Activated naive CD4-positive, alpha-beta T cell treated with anti-CD3 and anti-CD28 coated beads, Interleukin-2, amount 50 U/mL, for 24 hours (primary cell): ENCODE results near the gene MAP2K7.
A peak's percentile ranks its signal among the peaks of the same experiment; 100 is the strongest.
"Not testable (repeated sequence)": the region's sequence is repeated elsewhere in the genome, so short reads cannot be mapped to it uniquely, and the experiment has no call there.

Experiments used
- H3K27ac Mint-ChIP-seq: one replicate; pipeline ENCODE4 v1.8.0; 2021; ENCODE audit warnings: mild to moderate bottlenecking, mixed read lengths
- H3K27me3 Mint-ChIP-seq: one replicate; pipeline ENCODE4 v1.8.0; 2021; ENCODE audit warnings: mixed read lengths
- H3K36me3 Mint-ChIP-seq: one replicate; pipeline ENCODE4 v1.8.0; 2021; ENCODE audit warnings: mixed read lengths
- H3K4me1 Mint-ChIP-seq: one replicate; pipeline ENCODE4 v1.8.0; 2021; ENCODE audit warnings: mixed read lengths
- H3K4me3 Mint-ChIP-seq: one replicate; pipeline ENCODE4 v1.8.0; 2021; ENCODE audit warnings: mild to moderate bottlenecking, mixed read lengths
- H3K9me3 Mint-ChIP-seq: one replicate; pipeline ENCODE4 v1.8.0; 2021; ENCODE audit warnings: mixed read lengths

The MAP2K7 gene

GRCh38 chr19:7926021-7926726, 22.5 kb downstream of the MAP2K7 start, which contains the start of gene CTXN1:
Gene CTXN1, minus strand, starts transcription at chr19:7926135. Its CDS starts 597 bp downstream, at chr19:7925538.
- Mint-ChIP-seq H3K36me3 (no peaks in the 10 kb centered on the region), H3K27me3 (no peaks in the 10 kb centered on the region), H3K4me1 (peaks cover 26% of the 10 kb centered on the region), H3K4me3 (peak within 1 kb of the TSS; percentile 74), H3K9me3 (no peaks in the 10 kb centered on the region), H3K27ac (peak within 1 kb of the TSS; percentile 85)

- H3K4me1 Mint-ChIP-seq: peaks cover 21% of the 10 kb centered on the region
- no peaks in the 10 kb centered on the region for H3K36me3 Mint-ChIP-seq
- peak overlapping the region; percentile 85 for H3K27ac Mint-ChIP-seq
- H3K4me3 Mint-ChIP-seq: peak overlapping the region; percentile 63
- no peaks in the 10 kb centered on the region for H3K27me3 Mint-ChIP-seq
- H3K9me3 Mint-ChIP-seq: no peaks in the 10 kb centered on the region
Measured at GRCh38 chr19:7926727-7927604, 23.3 kb downstream of the MAP2K7 start.

DNA sequence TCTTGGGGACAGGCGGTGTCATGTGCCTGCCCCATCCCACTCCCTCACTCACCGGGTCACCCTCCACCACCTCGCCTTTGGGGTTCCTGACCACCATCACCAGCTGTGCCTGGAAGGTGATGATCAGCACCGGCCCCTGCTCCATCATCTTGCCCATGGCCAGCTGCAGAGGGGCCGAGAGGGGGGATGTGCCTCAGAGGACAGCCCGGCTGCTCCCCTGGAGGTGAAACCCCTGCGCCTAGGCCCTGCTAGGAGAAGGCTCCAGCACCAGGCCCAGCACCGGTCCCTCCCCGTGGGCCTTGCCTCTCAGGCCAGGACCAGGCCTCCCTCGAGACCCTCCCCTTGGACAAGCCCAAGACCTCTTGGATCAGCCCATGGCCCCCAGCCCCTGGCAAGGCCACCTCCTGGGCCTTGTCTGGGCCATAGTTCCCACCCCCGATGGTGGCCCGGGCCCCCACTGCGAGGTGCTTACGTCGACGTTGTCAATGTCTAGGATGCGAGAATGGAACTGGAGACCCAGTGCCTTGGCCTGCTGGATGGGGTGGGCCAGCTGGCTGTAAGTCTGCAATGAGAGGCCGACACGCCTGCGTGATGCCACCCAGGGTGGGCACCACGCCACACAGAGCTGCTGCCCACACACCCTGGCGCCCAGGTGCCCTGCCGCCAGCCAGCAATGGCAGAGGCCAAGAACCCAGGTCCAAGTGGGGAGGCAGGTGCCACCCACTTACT, 24.1 kb downstream of the MAP2K7 start:
- no peaks in the 10 kb centered on the region for H3K9me3 Mint-ChIP-seq
- H3K27me3 Mint-ChIP-seq: no peaks in the 10 kb centered on the region
- H3K4me1 Mint-ChIP-seq: peaks cover 18% of the 10 kb centered on the region
- peak overlapping the region; percentile 35 for H3K27ac Mint-ChIP-seq
- no peaks in the 10 kb centered on the region for H3K36me3 Mint-ChIP-seq
- no peak overlapping the region for H3K4me3 Mint-ChIP-seq

DNA sequence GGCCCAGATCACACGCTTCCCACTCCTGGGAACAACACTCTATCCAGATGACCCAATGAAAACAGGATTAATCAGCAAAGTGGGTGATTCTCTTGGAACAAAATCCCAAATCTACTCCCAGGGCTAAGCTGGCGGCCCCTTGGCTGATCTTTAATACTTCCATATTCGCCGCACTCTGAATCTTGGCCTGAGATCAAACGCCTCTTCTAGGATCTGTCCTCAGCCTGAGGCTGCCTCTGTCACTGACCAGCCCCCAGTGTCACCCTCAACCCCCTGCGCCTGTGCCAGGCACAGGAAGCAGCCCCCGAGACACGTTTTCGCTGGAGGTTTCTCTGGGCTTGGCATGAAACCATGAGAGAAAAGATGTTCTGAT, 24.6 kb downstream of the MAP2K7 start:
- H3K36me3 Mint-ChIP-seq: no peaks in the 10 kb centered on the region
- H3K4me1 Mint-ChIP-seq: peaks cover 18% of the 10 kb centered on the region
- H3K27ac Mint-ChIP-seq: peak overlapping the region; percentile 9
- no peak overlapping the region for H3K4me3 Mint-ChIP-seq
- H3K27me3 Mint-ChIP-seq: no peaks in the 10 kb centered on the region
- no peaks in the 10 kb centered on the region for H3K9me3 Mint-ChIP-seq

DNA sequence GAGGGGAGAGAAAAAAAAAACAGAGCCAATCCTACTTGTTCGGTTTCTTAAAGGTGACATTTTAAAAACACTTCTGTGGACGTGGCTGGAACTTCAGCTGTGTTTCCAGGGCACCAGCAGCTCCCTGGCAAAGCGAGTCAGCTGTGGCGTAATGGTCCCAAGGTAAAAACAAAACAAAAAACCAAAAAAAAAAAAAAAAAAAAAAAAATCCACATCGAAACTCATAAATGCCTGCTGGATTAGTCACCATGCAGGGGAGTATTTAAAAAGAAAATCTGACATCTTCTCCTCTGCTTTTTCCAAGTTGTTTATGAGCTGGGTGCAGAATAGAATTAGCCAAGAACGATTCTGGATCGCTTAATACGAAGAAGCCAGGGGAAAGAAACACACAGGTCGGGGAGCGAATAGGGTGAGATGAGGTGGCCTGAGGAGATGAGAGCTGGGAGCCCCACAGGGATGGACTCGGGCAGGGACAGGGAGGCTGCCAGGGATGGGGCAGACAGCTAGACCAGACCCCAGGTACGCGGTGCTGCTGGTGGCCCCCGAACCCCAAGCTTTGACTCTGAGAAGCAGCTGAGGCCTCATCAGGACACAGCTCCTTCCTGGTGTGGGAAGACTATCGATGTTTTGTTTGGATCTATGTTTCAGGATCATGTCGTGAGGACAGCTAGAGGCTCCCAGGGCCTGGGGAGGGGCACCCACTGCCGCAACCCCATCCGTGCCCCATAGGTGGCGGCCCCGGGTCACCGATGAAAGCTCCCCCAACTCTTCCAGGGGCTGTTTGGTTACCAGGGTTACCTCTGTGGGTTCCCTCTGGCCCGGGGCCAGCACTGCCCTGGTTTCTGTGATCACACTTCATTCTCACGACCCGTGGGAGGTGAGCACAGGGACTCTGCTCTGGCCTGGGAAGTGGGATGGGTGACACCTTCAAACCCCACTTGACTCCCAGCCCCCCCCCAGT, 25.3 kb downstream of the MAP2K7 start:
- Mint-ChIP-seq H3K9me3 (no peaks in the 10 kb centered on the region), H3K4me3 (peak overlapping the region; percentile 11), H3K27ac (no peak overlapping the region), H3K27me3 (no peaks in the 10 kb centered on the region), H3K4me1 (peaks cover 18% of the 10 kb centered on the region), H3K36me3 (no peaks in the 10 kb centered on the region)

DNA sequence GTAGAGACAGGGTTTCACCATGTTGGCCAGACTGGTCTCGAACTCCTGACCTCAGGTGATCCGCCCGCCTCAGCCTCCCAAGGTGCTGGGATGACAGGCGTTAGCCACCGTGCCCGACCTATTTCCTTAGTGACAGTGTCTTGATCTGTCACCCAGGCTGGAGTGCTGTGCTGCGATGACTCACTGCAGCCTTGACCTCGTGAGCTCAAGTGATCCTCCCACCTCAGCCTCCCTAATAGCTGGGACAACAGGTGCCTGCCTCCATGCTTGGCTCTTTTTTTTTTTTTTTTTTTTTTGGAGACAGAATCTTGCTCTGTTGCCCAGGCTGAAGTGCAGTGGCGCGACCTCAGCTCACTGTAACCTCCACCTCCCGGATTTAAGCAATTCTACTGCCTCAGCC, 26.4 kb downstream of the MAP2K7 start:
- peaks cover 17% of the 10 kb centered on the region for H3K4me1 Mint-ChIP-seq
- not testable (repeated sequence) for H3K36me3 Mint-ChIP-seq, H3K27ac Mint-ChIP-seq, H3K4me3 Mint-ChIP-seq, H3K27me3 Mint-ChIP-seq, H3K9me3 Mint-ChIP-seq

- peaks cover 14% of the 10 kb centered on the region for H3K4me1 Mint-ChIP-seq
- H3K9me3 Mint-ChIP-seq: no peaks in the 10 kb centered on the region
- peaks cover 1% of the 10 kb centered on the region for H3K36me3 Mint-ChIP-seq
- H3K4me3 Mint-ChIP-seq: no peak overlapping the region
- no peak overlapping the region for H3K27ac Mint-ChIP-seq
- no peaks in the 10 kb centered on the region for H3K27me3 Mint-ChIP-seq
Measured at GRCh38 chr19:7930765-7931164, 27.1 kb downstream of the MAP2K7 start.

DNA sequence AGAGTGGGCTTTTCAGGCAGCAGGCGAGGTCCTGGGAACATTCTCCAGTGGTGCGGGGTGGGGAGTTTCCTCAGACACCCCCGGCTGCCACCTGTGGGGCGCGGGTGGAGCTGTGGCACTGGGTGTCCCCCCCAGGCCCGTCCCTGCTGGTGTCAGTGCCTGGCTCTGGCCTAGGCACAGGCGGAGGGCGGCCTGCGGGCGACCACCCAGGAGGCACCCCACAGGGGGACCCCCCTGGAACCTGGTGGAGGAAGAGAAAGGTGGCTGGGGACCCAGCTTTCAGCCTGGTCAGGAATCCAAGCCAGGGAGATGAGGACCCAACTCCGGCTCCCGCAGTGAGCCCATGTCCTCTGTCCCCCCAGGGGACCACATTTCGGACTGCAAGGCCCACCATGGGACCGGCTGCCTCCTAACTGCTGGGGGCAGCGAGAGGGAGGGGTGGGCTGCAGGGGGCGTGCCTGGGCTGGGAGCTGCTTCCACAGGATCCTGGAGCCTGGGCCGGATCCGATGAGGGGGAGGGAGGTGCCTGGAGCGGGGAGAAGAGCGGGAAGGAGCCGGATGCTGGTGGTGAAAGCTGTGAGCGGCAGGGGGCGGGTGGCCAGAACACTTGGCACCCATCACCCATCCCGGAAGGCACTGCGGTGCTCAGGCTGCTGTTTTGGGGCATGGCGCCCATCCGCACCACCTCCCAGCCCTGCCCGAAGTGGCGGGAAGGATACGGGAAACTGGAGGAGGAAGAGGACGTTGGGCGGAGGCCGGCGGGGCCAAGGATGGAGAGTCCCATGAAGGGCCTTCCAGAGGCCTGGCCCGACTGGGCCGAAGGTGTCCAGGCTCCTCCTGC, 27.8 kb downstream of the MAP2K7 start:
- Mint-ChIP-seq H3K9me3 (no peaks in the 10 kb centered on the region), H3K27ac (no peak overlapping the region), H3K36me3 (peaks cover 1% of the 10 kb centered on the region), H3K27me3 (no peaks in the 10 kb centered on the region), H3K4me1 (peaks cover 13% of the 10 kb centered on the region), H3K4me3 (no peak overlapping the region)

- peaks cover 1% of the 10 kb centered on the region for H3K36me3 Mint-ChIP-seq
- no peak overlapping the region for H3K4me3 Mint-ChIP-seq
Measured at GRCh38 chr19:7932276-7932929, 28.7 kb downstream of the MAP2K7 start.

GRCh38 chr19:7932930-7933300, 29.2 kb downstream of the MAP2K7 start:
- Mint-ChIP-seq H3K9me3 (no peaks in the 10 kb centered on the region), H3K27ac (no peak overlapping the region), H3K36me3 (peaks cover 1% of the 10 kb centered on the region), H3K27me3 (no peaks in the 10 kb centered on the region), H3K4me1 (peaks cover 10% of the 10 kb centered on the region), H3K4me3 (no peak overlapping the region)

More at GRCh38 chr19:7932276-7932929, 28.7 kb downstream of the MAP2K7 start:
- Mint-ChIP-seq H3K9me3 (no peaks in the 10 kb centered on the region), H3K4me1 (peaks cover 10% of the 10 kb centered on the region), H3K27ac (no peak overlapping the region), H3K27me3 (no peaks in the 10 kb centered on the region)

DNA sequence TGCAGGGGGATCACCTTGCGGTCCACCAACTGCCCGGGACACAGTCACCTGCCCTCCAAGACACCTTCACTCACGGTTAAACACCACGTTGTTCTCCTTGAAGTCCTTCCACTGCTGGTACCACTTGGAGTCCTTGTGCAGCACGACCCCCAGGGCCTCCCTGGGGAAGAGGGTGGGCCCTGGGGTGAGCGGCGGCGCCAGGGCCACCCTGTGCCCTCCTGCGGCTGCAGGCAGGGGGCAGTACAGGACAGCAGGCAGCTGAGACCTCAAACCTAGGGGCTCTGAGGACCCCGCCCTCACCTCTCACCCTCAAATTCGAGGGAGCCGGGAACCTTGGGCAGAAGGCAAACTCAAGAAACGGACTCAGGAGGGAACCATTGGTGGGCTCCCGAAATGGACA, 29.7 kb downstream of the MAP2K7 start:
- H3K4me1 Mint-ChIP-seq: peaks cover 8% of the 10 kb centered on the region
- H3K36me3 Mint-ChIP-seq: peaks cover 1% of the 10 kb centered on the region
- H3K9me3 Mint-ChIP-seq: no peaks in the 10 kb centered on the region
- H3K27me3 Mint-ChIP-seq: no peaks in the 10 kb centered on the region
- no peak overlapping the region for H3K27ac Mint-ChIP-seq
- no peak overlapping the region for H3K4me3 Mint-ChIP-seq

DNA sequence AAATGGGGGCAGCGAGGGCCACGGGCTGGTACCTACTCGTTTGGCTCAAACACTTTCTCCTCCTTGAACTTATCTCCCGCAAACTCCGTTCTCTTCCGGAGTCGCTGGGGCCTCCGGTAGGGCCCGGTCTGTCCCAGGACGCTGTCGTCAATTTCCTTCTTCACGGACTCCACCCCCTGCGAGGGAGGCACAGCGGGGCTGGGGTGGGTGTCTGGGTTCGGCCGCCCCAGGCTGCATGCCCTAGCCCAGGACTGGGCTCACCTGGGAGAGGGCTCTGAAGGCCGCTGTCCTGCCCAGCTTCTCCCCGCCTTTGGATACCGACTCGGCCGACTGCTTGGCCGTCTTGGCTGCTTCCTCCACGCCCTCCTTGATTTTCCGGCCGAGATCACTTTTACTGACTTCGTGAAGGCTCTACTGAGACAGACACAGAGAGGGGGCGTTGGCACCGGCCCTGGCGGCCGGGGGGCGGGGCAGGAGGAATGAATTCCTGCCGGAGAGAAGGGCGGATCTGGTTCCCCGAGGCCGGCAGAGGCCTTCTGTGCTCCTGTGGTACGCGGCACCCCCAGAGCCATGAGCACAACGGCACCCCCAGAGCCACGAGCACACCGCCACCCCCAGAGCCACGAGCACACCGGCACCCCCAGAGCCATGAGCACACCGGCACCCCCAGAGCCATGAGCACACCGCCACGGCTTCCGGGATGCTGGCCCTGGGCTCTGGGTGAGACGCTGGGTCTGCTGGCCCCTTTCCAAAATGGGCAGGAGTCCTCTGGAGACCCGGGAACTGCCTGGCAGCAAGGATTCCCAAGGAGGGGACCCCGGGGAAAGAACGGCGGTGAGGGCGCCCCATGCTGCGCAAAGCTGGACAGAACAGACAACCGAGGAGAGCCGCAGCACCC, 30.4 kb downstream of the MAP2K7 start:
- Mint-ChIP-seq H3K36me3 (peaks cover 4% of the 10 kb centered on the region), H3K4me3 (no peak overlapping the region), H3K27me3 (no peaks in the 10 kb centered on the region), H3K9me3 (no peaks in the 10 kb centered on the region), H3K27ac (no peak overlapping the region), H3K4me1 (peaks cover 7% of the 10 kb centered on the region)

- Mint-ChIP-seq H3K27me3 (no peaks in the 10 kb centered on the region), H3K4me3 (no peak overlapping the region), H3K9me3 (no peaks in the 10 kb centered on the region), H3K36me3 (peaks cover 4% of the 10 kb centered on the region), H3K27ac (no peak overlapping the region), H3K4me1 (peaks cover 5% of the 10 kb centered on the region)
Measured at GRCh38 chr19:7934766-7935165, 31.1 kb downstream of the MAP2K7 start.
